Islet precursor cell (in vitro differentiated cells): ENCODE data around the gene ZC3H4.

Experiments
- DNase-seq: peaks from one replicate; pipeline ENCODE4 v3.0.0-alpha.2; 2018

ZC3H4 gene

DNA sequence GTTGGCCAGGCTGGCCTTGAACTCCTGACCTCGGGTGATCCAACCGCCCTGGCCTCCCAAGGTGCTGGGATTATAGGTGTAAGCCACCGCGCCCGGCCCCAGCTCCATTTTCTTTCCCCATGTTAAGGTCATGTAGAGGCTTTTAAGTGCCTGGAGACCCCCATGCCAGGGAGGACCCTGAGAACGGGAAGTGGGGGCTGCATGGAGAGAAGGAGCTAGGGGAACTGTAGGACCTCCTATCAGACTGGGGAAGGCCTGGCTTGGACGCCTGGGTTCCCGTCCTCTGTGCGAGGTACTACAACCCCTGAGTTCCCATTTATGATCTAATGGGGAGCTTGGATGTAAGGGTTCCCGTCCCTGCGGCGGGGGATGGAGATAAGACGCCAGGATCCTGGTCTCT, 94.7 kb downstream of the ZC3H4 start:
- DNase-seq, result no peak
